Spleen (tissue), 11 donors: ENCODE results near the gene WNK2. TPM values are rescaled to one million over a fixed set of nuclear protein-coding genes. Genes with fewer than 3 reads are reported as not detected.

Source experiments
- DNase-seq: peaks from one replicate; pipeline ENCODE4 v3.0.0-alpha.2; 2020
- H3K27ac ChIP-seq, 8 donors: fragments of 200-600 bp; sonication (generic) in 7 of 8; 1 replicate in 4 of 8; 2 replicates in 4 of 8; pipeline versions ENCODE4 v1.5.0 to v1.8.0; 2016 to 2021; ENCODE audit warnings: inconsistent platforms in 4 of 8, mild to moderate bottlenecking in 4 of 8, moderate library complexity in 1 of 8
- H3K27me3 ChIP-seq, 7 donors: fragments of 200-600 bp; sonication (generic) in 6 of 7; replicated peaks in 1 of 7; 1 replicate in 4 of 7; 2 replicates in 3 of 7; pipeline versions ENCODE4 v1.5.0 to v1.8.0; 2016 to 2021; ENCODE audit warnings: inconsistent platforms in 3 of 7, mild to moderate bottlenecking in 1 of 7
- H3K36me3 ChIP-seq, 6 donors: fragments of 200-600 bp; sonication (generic) in 5 of 6; 1 replicate in 4 of 6; 2 replicates in 2 of 6; pipeline versions ENCODE4 v1.5.0 to v1.8.0; 2016 to 2021; ENCODE audit warnings: inconsistent platforms in 2 of 6
- H3K4me1 ChIP-seq, 6 donors: fragments of 200-600 bp; sonication (generic) in 5 of 6; 1 replicate in 3 of 6; 2 replicates in 3 of 6; pipeline versions ENCODE4 v1.5.0 to v1.8.0; 2016 to 2021; ENCODE audit warnings: inconsistent platforms in 3 of 6
- H3K4me3 ChIP-seq, 8 donors: fragments of 200-600 bp; sonication (generic) in 7 of 8; 1 replicate in 4 of 8; 2 replicates in 4 of 8; pipeline versions ENCODE4 v1.5.0 to v1.8.0; 2016 to 2021; ENCODE audit warnings: inconsistent platforms in 4 of 8, mild to moderate bottlenecking in 4 of 8, moderate library complexity in 2 of 8
- H3K9me3 ChIP-seq, 8 donors: fragments of 200-600 bp; sonication (generic) in 7 of 8; 1 replicate in 4 of 8; 2 replicates in 4 of 8; pipeline versions ENCODE4 v1.5.0 to v1.8.0; 2016 to 2021; ENCODE audit warnings: inconsistent platforms in 4 of 8
- CTCF ChIP-seq, 11 experiments: fragments of 200-600 bp in 7 of 11; fragments of 450-650 bp in 4 of 11; sonication (generic) in 4 of 11; IDR thresholded peaks in 8 of 11; conservative IDR thresholded peaks in 3 of 11; 1 replicate in 7 of 11; 2 replicates in 4 of 11; pipeline versions ENCODE4 v1.4.0 to v1.8.0; 2016 to 2021; ENCODE audit warnings: antibody characterized with exemption in 11 of 11, inconsistent platforms in 4 of 11, mild to moderate bottlenecking in 1 of 11
- POLR2A ChIP-seq, 3 donors: fragments of 450-650 bp; IDR thresholded peaks; one replicate each; pipeline ENCODE4 v1.5.1; 2017; ENCODE audit warnings: antibody characterized with exemption in 3 of 3, mild to moderate bottlenecking in 1 of 3
- POLR2AphosphoS5 ChIP-seq, 3 donors: sonication (generic); formaldehyde crosslinking; IDR thresholded peaks; one replicate each; pipeline ENCODE4 v1.5.1; 2017; ENCODE audit warnings: antibody characterized with exemption in 3 of 3
- whole genome bisulfite sequencing, 5 donors: extraction: QIAGEN DNeasy Blood & Tissue Kit in 3 of 5; methylation state at CpG; one replicate each; pipeline versions ENCODE4 v1.1.5 to v1.1.7; 2013 to 2018; 5-methylcytosine and 5-hydroxymethylcytosine counted together
- intact Hi-C: fragments of 100-400 bp; cut with DNase I; formaldehyde crosslinking; loops from one replicate; pipeline ENCODE4 v1.15.0; 2023; ENCODE audit warnings: low total_unique reads
- polyA plus RNA-seq, 3 donors: library from polyadenylated mRNA; stranded (reverse); fragments of 200-250 nt; gene quantifications; one replicate each; pipeline ENCODE4 v1.2.1, GENCODE V29; 2013
- total RNA-seq, 7 donors: library from RNA; depleted of rRNA in 3 of 7; stranded (reverse); fragments of >200 nt in 3 of 7; fragmentation: NEBNext Ultra II Directional in 4 of 7; extraction: Animal tissue kit (Norgen Biotek cat#: 25700) in 4 of 7; gene quantifications; one replicate each; pipeline versions ENCODE4 v1.1.0 to v1.2.1, GENCODE V29; 2016 to 2021
- donor health status: healthy with polysubstance abuse.
- donor health status: DM: no; HTN: no; CAD: no; lungs with moderate emphysema.
- donor health status: DM: no; HTN: no; CAD: no.
- donor health status: Bipolar disorder and iron deficiency.
- donor health status: healthy.
- donor health status: DM: no; HTN: no; CAD: no.
- donor health status: DM: yes; HTN: yes; CAD: no.

WNK2 gene
- total and polyA plus RNA-seq, 10 donors: 1.8 to 20.0 (median 7.3) TPM

GRCh38 chr9:93223260-93224180 lies 39.6 kb downstream of the WNK2 start:
- peaks cover 0 to 25% (median 9%) of the 10 kb centered on the region in 6 donors for H3K4me1 ChIP-seq
- TF ChIP-seq POLR2A (IDR thresholded peaks at IDR 0.05): no peak
- TF ChIP-seq CTCF (IDR thresholded peaks at IDR 0.05 in 8 of 11, conservative IDR thresholded peaks at IDR 0.05 in 3 of 11): no peak
- TF ChIP-seq POLR2AphosphoS5 (IDR thresholded peaks at IDR 0.05): no peak
- no peak overlapping the region for H3K27ac ChIP-seq
- DNase-seq: no peak
- 42 to 54% (median 48%) methylated on average over 9 to 16 of the region's 16 CpGs for WGBS, 5 donors
- no peaks in the 10 kb centered on the region for H3K9me3 ChIP-seq
- intact Hi-C loops: no loop called here
- H3K4me3 ChIP-seq: no peak overlapping the region
- no peaks in the 10 kb centered on the region for H3K36me3 ChIP-seq
- peaks cover 0 to 4% (median 0%) of the 10 kb centered on the region in 7 donors for H3K27me3 ChIP-seq

- Histone ChIP-seq H3K4me3 (no peak overlapping the region), H3K27ac (no peak overlapping the region), H3K36me3 (no peaks in the 10 kb centered on the region), H3K9me3 (no peaks in the 10 kb centered on the region), H3K4me1 (peaks cover 0 to 19% (median 4%) of the 10 kb centered on the region in 6 donors), H3K27me3 (peaks cover 0 to 8% (median 0%) of the 10 kb centered on the region in 7 donors)
- intact Hi-C loops: no loop called here
- no peak for TF ChIP-seq POLR2AphosphoS5 (IDR thresholded peaks at IDR 0.05)
- no peak for TF ChIP-seq CTCF (IDR thresholded peaks at IDR 0.05 in 8 of 11, conservative IDR thresholded peaks at IDR 0.05 in 3 of 11)
- no peak for TF ChIP-seq POLR2A (IDR thresholded peaks at IDR 0.05)
- WGBS, 5 donors: 54 to 76% (median 72%) methylated on average over 2 of the region's 2 CpGs
- no peak for DNase-seq
These were observed 40.7 kb downstream of the WNK2 start for GRCh38 chr9:93224591-93224990.

DNA sequence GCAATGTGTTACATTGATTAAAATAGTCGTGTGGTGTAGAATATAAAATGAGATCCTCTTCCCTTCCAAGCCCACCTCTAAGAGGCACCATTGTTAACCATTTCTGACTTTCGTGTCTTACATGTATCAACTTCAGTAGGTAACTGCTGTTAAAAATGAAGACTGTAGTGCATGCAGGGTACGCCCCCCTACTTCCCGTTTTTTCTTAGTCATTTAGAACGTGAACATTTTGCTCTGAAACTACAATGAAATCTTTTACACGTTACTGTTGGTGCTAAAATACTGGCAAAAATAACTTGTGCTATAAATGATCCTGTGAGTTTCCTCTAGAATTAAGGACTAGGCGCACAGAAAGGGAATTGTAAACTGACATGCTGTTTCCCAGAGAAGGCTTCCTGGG lies 41.5 kb downstream of the WNK2 start:
- TF ChIP-seq POLR2A (IDR thresholded peaks at IDR 0.05) (no peak), CTCF (IDR thresholded peaks at IDR 0.05 in 8 of 11, conservative IDR thresholded peaks at IDR 0.05 in 3 of 11) (no peak), POLR2AphosphoS5 (IDR thresholded peaks at IDR 0.05) (no peak)
- DNase-seq: no peak
- 33 to 44% (median 37%) methylated on average over 7 of the region's 7 CpGs for WGBS, 5 donors

DNA sequence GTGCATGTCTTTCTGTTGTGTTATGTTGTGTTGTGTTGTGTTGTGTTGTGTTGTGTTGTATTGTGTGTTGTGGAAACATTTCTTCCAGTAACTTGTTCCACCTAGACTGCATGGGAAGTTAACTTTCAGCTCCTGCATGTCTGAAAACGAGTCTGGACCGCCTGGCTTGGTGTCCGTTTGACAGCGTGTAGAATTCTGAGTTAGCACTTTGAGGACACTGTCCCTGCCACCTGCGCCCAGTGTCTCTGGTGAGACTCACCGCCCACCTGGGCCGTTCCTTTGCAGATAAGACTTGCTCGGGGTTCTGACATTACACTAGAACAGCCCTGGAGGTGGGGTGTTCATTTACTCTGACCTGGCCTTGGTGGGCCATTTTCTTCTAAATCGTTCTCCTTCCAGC lies 42.0 kb downstream of the WNK2 start:
- no peak overlapping the region for H3K4me3 ChIP-seq
- TF ChIP-seq POLR2A (IDR thresholded peaks at IDR 0.05): no peak
- TF ChIP-seq POLR2AphosphoS5 (IDR thresholded peaks at IDR 0.05): no peak
- TF ChIP-seq CTCF (IDR thresholded peaks at IDR 0.05 in 8 of 11, conservative IDR thresholded peaks at IDR 0.05 in 3 of 11): no peak
- no peaks in the 10 kb centered on the region for H3K9me3 ChIP-seq
- no peak for DNase-seq
- H3K27ac ChIP-seq: no peak overlapping the region
- intact Hi-C loops: no loop called here
- H3K4me1 ChIP-seq: peaks cover 0 to 19% (median 4%) of the 10 kb centered on the region in 6 donors
- no peaks in the 10 kb centered on the region for H3K36me3 ChIP-seq
- H3K27me3 ChIP-seq: peaks cover 0 to 21% (median 0%) of the 10 kb centered on the region in 7 donors
- WGBS, 5 donors: 84 to 92% (median 91%) methylated on average over 9 of the region's 9 CpGs

More for the DNA sequence above, 41.5 kb downstream of the WNK2 start:
- no peak overlapping the region for H3K27ac ChIP-seq
- H3K27me3 ChIP-seq: peaks cover 0 to 16% (median 0%) of the 10 kb centered on the region in 7 donors
- H3K9me3 ChIP-seq: no peaks in the 10 kb centered on the region
- no peak overlapping the region for H3K4me3 ChIP-seq
- no peaks in the 10 kb centered on the region for H3K36me3 ChIP-seq
- intact Hi-C loops: no loop called here
- peaks cover 0 to 19% (median 4%) of the 10 kb centered on the region in 6 donors for H3K4me1 ChIP-seq
